Non-pigmented ciliary epithelial cell (primary cell): ENCODE measurements around the gene QRICH1.
A peak's percentile ranks its signal among the peaks of the same experiment; 100 is the strongest.

Experiments
- DNase-seq: peaks from one replicate; pipeline ENCODE4 v3.0.0-alpha.2; 2010; ENCODE audit warnings: low read depth

The QRICH1 gene

DNA sequence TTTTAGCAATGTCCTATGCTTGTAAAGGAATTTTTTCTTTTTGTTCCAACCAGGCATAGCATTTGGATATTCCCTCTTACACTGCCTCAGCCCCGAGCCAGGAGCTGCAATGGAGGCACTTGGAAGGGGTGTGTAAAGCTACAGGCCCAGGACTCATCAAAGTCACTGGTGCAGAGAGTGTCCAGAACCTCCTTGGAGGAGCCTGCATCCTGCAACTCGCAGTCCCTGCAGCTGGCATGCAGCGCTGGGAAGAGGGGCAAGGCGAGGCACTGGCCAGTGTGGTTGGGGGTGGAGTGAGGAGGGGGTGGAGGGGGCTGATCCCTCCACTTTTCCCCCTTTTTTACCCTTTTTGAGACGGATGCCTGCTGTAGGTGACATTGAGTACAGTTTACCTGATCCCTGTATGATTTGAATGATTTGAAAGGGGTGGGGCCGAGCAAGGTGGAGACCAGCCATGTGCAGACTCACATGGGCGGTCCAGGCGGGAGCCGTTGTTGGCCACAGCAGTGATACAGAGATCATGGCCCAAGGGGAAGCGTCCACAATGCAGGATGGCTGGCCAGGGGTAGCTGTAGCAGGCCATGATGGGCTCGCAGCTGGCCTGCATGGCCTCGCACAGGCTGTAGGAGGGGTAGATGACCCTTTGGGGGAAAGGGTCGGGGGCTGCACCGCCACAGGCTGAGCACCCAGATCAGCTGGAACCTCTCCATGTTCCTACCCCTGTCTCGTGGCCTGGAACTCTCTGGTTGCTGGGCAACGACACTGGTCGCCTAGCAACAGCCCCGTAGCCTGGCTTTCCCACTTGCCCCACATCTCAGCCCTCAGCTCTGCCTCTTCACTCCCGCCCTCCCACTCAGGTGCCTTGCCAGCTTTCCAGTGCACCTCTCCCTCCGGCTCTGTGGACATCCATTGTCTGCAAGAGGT is 95.9 kb downstream of the QRICH1 start:
- no peak for DNase-seq

DNA sequence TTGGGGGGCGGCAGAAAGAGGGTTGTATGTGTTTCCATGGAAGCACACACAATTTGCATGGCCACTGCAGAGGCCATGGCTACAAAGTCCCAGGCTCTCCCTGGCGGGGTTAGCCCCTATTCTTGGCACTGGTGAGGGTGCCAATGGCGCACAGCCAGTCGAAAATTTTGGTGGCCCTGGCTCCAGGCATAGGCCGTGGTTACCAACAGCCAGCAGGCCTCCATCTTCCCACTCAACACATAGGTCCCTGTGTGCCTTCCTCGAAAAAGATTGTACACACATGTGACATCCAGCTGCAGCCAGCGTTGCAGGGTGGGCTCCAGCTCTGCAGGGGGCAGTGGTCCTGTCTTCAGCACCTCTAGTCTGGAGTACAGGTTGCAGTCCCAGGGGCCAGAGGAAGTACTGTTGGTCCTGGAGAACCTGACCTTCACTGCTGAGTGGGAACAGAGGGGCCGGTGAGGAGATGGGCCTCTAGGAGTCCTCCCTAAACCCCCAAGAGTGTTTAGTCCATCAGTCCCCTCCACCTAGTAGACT is 96.7 kb downstream of the QRICH1 start:
- no peak for DNase-seq

DNA sequence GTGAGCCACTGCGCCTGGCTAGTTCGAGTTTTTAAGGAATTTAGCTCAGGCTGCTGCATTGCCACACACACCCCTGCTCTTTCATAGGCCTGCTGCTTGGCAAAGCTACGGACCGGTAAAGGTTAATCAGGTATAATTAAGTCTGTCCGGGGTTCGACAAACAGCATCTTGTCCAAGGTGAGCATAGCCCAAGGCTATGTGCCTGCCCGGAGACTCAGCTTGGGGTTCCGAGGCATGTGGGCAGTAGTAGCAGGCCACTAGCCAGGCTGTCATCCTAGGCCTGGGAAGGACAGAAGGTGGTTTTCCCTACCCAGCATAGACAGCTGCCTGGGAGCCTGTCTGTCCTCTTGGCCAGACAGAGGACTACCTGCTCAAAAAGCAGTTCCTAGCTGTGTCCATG is 97.2 kb downstream of the QRICH1 start:
- DNase-seq = no peak

DNA sequence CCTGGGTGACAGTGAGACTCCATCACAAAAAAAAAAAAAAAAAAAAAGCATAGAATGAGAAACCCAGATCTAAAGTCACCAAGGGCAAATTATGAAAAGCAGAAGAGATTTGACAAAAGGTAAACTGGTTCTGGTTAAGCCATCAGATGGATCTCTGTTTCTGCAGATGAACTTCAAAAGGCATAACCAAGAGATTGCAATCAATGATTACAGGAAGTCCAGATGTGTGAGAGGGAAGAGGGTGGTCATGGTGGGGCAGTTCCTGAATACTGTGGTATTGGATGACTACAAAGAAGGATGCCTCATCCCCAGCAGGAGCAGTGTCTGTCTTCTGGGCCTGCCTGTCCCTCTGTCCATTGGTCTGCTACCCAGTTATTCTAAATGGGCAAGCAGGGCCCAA is 100.0 kb downstream of the QRICH1 start:
- no peak for DNase-seq

DNA sequence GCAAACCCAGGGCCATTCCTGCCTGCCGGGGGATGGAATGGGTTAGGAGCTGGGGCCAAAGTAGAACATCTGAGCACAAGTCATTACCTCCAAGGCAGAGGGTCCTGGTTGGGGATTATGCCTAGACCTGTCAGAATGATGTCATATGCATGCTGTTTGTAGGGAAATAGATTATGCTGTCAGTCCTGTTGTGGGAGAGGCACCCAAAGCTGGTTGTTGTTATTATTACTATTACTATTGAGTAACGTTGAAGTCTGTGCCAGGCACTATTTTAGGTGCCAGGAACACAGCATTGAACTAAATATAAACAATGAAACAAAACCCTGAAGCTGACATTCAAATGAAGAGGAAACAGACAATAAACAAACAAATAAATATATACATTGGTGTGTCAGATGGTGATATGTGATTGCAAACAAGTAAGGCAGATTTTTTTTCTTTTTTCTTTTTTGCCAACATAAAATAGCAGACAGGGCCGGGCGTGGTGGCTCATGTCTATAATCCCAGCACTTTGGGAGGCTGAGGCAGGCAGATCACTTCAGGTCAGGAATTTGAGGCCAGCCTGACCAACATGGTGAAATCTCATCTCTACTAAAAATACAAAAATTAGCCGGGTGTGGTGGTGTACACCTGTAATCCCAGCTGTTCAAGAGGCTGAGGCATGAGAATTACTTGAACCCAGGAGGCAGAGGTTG is 101.9 kb downstream of the QRICH1 start:
- DNase-seq = no peak

DNA sequence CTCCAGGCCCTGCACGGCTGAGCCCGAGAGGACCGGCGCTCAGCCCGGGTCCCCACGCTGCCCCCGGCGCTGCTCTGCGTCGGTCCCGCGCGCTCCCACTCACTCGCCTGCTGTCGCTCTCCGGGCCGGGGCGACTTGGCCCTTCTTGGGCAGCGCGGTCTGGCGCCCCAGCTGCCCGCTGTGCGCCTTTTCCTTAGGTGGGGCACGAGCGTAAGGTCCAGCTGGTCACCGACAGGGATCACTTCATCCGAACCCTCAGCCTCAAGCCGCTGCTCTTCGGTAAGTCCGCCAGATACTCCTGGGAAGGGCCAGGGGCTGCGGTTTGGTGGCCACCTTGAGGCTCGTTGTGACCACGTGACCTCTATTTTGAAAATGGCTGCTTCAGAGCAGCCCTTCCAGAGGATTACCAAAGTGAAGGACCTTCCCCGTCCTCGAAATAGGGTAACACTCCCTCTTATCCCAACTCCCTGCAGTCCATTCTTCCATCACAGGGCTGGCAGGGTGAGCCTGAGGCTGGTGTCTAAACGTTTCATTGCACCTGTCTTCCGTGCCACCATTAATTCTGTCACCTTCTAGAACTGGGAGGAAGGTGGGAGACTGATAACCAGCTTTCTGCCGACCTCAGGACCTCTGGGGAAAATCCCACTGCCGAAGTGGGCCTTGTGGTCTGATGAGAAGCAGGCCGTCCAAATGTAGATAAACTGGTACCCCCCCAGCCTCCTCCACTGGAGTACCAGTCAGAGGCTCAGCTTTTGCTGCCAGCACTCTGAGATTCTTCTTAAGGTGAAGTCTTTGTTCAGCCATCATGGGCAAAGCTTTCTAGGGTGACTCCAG is 103.0 kb downstream of the QRICH1 start:
- no peak for DNase-seq

- peak; percentile 67 for DNase-seq
Measured at GRCh38 chr3:48989796-48990635, 103.9 kb downstream of the QRICH1 start, which contains the start of gene P4HTM. Gene P4HTM (plus strand): TSS chr3:48990241. CDS start chr3:48990257, 16 bp downstream.

DNA sequence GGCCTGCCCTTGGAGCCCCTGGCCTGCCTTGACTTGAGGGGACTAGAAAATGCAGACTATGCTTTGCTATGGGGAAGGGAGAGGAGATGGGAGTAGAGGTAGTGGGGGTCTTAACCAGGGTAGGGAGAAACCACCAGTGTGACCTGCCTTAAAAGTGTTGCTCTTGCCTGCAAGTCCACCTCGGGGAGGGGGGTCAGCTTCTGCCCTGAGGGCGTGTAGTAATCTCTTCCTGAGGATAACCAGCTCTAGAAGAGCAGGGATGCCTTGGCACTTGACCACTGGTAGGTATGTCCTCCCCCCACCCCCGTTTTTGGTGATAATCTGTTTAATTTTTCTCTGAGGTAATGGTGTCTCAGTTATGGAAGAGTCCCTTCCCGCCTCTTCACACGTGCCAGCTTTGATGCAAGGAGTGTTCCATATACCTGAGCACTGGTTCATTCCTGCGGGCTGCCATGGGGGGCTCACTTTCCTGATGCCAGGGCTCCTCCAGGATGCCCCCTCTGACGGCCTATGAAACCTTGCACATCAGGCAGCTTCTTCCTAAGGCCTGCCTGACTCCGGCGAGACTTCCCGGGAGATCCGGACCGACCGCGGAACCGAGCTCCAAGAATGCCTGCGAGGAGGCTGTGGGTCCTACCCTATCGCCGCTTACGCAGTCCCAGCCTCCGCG is 104.6 kb downstream of the QRICH1 start:
- DNase-seq = no peak

DNA sequence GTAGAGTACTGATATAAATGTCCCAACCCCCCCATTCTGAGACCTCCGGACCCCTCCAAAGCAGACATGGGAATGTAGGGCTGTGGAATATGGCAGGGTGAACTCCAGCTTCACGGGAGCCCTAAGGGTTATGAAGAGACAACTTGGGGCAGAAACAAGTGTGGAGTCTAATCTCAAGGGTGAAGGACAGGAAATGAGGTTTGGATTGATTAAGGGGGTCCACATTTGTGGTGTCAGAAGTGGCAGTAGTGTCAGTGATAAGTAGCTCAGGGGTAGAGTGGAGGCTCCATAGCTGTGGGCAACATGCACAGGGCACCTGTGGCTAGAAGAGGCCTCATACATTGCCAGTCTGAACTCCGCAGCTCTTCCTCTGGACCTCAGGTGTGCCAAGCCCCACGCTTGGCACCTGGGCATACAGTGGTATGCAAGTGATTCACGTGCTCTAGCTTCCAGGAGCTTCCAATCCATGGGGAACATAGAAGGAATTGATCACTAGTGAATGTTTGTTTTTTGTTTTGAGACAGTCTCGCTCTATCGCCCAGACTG is 108.0 kb downstream of the QRICH1 start:
- no peak for DNase-seq

DNA sequence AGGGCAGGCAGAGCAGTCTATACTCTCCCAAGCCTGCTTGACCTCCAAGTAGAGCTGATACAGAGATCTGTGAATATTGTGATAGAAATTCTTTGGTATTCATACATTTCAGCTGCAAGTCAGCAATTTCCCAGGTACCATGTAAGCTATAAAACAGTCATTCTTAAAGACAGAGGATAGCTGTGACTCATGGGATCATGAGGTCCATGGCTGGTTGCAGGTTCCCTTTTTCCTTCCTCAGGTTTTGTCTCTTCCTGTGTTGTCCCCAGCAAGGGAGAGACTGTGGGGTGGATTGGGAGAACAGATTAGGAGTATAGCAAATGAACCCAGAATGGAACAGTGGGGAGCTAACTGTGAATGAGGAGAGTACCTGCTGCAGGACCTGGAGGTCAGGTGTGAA is 109.2 kb downstream of the QRICH1 start:
- DNase-seq = no peak

GRCh38 chr3:48983096-48983495 is 110.8 kb downstream of the QRICH1 start:
- no peak for DNase-seq

- DNase-seq = no peak
Measured at GRCh38 chr3:48982686-48983085, 111.2 kb downstream of the QRICH1 start.

- DNase-seq = no peak
Measured at GRCh38 chr3:48982016-48982415, 111.9 kb downstream of the QRICH1 start.

GRCh38 chr3:48980295-48980694 is 113.6 kb downstream of the QRICH1 start:
- no peak for DNase-seq
